ENCODE results near the gene RHBDL2. TPM values are rescaled to one million over a fixed set of nuclear protein-coding genes. Genes with fewer than 3 reads are reported as not detected.
"Not testable (repeated sequence)": the region's sequence is repeated elsewhere in the genome, so short reads cannot be mapped to it uniquely, and the experiment has no call there.

Gene RHBDL2
- polyA plus RNA-seq, 3 donors, result 0.08 TPM; not detected in 2

DNA sequence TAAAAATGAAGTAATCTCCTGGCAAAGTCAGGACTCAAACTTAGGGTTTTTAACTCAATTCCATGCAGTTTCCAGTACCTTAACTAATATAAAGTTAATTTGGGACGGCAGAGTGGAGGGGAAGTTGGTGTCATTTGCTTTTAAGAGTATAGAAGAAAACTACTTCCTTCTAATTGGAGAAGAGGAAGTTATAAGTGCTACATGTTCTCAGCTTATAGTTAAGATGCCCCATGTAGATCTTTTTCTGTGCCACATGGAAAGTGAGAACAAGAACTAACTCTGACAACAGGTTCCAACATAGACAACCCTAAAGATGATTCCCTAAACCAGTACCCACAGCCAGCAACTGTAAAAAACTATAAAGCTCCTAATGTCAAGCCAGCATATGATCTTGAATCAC lies 93.6 kb downstream of the RHBDL2 start:
- no peaks in the 10 kb centered on the region for H3K27me3 ChIP-seq (ENCODE audit: control insufficient read depth in 2 of 2, insufficient read depth in 2 of 2, low read length in 2 of 2)
- WGBS (ENCODE audit: insufficient coverage), result no CpG with 5 or more reads among the region's 1 CpG
- H3K79me2 ChIP-seq (ENCODE audit: insufficient read depth, low read length), result peaks cover 23% of the 10 kb centered on the region
- intact Hi-C loops (cut with micrococcal nuclease), result no loop called here
- H3K4me2 ChIP-seq (replicated peaks; ENCODE audit: extremely low read depth, low read length, poor library complexity, severe bottlenecking), result peak overlapping the region; percentile 34
- peak overlapping the region; percentile 74 to 87 (median 80) for H3K27ac Mint-ChIP-seq
- H3K4me1 ChIP-seq (ENCODE audit: control insufficient read depth in 1 of 2, insufficient read depth in 2 of 2, low read length in 2 of 2), result peaks cover 16 to 19% of the 10 kb centered on the region in 2 donors
- H4K20me1 ChIP-seq (ENCODE audit: insufficient read depth, low read length), result peaks cover 5% of the 10 kb centered on the region
- H2AFZ ChIP-seq (ENCODE audit: insufficient read depth, low read depth, low read length, poor library complexity, severe bottlenecking), result no peak overlapping the region
- H3K9me3 Mint-ChIP-seq, result peaks cover 0 to 4% (median 0%) of the 10 kb centered on the region in 7 donors
- peaks cover 54 to 75% of the 10 kb centered on the region in 2 donors for H3K36me3 Mint-ChIP-seq
- peaks cover 29% of the 10 kb centered on the region for H3K4me1 Mint-ChIP-seq
- peak; percentile 34 to 55 (median 47) for DNase-seq
- H3K4me3 ChIP-seq (replicated peaks in 1 of 3; ENCODE audit: low read depth in 2 of 3, low read length in 3 of 3), result no peak overlapping the region
- peak overlapping the region; percentile 45 to 56 for H3K27ac ChIP-seq (ENCODE audit: low read depth in 1 of 2, low read length in 2 of 2)
- peaks cover 44 to 72% of the 10 kb centered on the region in 2 donors for H3K36me3 ChIP-seq (replicated peaks in 1 of 2; ENCODE audit: control insufficient read depth in 1 of 2, insufficient read depth in 2 of 2, low read length in 2 of 2)
- H3K9me3 ChIP-seq (replicated peaks in 1 of 2; ENCODE audit: control insufficient read depth in 1 of 2, insufficient read depth in 1 of 2, low read length in 2 of 2), result no peaks in the 10 kb centered on the region
- H3K4me3 Mint-ChIP-seq, result peak overlapping the region in 1 of 2 donors; percentile 24
- peak overlapping the region; percentile 4 for H3K9ac ChIP-seq (ENCODE audit: insufficient read depth, low read length, poor library complexity, severe bottlenecking)
- TF ChIP-seq, protein P1, sequence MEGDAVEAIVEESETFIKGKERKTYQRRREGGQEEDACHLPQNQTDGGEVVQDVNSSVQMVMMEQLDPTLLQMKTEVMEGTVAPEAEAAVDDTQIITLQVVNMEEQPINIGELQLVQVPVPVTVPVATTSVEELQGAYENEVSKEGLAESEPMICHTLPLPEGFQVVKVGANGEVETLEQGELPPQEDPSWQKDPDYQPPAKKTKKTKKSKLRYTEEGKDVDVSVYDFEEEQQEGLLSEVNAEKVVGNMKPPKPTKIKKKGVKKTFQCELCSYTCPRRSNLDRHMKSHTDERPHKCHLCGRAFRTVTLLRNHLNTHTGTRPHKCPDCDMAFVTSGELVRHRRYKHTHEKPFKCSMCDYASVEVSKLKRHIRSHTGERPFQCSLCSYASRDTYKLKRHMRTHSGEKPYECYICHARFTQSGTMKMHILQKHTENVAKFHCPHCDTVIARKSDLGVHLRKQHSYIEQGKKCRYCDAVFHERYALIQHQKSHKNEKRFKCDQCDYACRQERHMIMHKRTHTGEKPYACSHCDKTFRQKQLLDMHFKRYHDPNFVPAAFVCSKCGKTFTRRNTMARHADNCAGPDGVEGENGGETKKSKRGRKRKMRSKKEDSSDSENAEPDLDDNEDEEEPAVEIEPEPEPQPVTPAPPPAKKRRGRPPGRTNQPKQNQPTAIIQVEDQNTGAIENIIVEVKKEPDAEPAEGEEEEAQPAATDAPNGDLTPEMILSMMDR (IDR thresholded peaks at IDR 0.05), result no peak
- no peaks in the 10 kb centered on the region for H3K27me3 Mint-ChIP-seq (ENCODE audit: low read depth in 3 of 3)

DNA sequence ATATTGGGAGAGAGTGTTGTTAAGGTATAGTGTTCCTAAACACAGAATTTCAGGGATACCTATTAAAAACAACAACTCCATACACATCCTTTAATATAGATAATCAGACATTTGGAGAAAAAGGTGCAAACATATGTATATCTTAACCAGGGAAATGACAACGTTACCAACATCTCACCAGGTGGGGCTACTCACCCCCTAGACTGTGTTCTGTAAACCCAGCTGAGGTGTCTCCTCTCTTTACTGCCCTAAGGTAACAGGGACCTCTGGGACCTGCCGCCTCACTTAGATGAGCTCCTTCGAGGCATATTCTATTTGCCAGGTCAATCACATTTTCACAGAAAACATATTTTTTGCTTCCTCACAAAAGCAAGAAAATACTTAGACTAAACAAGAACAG lies 95.4 kb downstream of the RHBDL2 start:
- Histone ChIP-seq H3K27me3 (ENCODE audit: control insufficient read depth in 2 of 2, insufficient read depth in 2 of 2, low read length in 2 of 2) (no peaks in the 10 kb centered on the region), H4K20me1 (ENCODE audit: insufficient read depth, low read length) (peaks cover 18% of the 10 kb centered on the region), H3K79me2 (ENCODE audit: insufficient read depth, low read length) (peaks cover 32% of the 10 kb centered on the region), H3K9ac (ENCODE audit: insufficient read depth, low read length, poor library complexity, severe bottlenecking) (no peak overlapping the region), H3K4me3 (replicated peaks in 1 of 3; ENCODE audit: low read depth in 2 of 3, low read length in 3 of 3) (no peak overlapping the region), H3K4me2 (replicated peaks; ENCODE audit: extremely low read depth, low read length, poor library complexity, severe bottlenecking) (no peak overlapping the region), H3K27ac (ENCODE audit: low read depth in 1 of 2, low read length in 2 of 2) (no peak overlapping the region), H3K4me1 (ENCODE audit: control insufficient read depth in 1 of 2, insufficient read depth in 2 of 2, low read length in 2 of 2) (peaks cover 16 to 19% of the 10 kb centered on the region in 2 donors), H3K36me3 (replicated peaks in 1 of 2; ENCODE audit: control insufficient read depth in 1 of 2, insufficient read depth in 2 of 2, low read length in 2 of 2) (peaks cover 39 to 71% of the 10 kb centered on the region in 2 donors), H3K9me3 (replicated peaks in 1 of 2; ENCODE audit: control insufficient read depth in 1 of 2, insufficient read depth in 1 of 2, low read length in 2 of 2) (no peaks in the 10 kb centered on the region), H2AFZ (ENCODE audit: insufficient read depth, low read depth, low read length, poor library complexity, severe bottlenecking) (no peak overlapping the region)
- DNase-seq, result no peak
- Mint-ChIP-seq H3K4me1 (peaks cover 26% of the 10 kb centered on the region), H3K9me3 (peaks cover 0 to 4% (median 0%) of the 10 kb centered on the region in 7 donors), H3K4me3 (no peak overlapping the region), H3K36me3 (peaks cover 52 to 78% of the 10 kb centered on the region in 2 donors), H3K27ac (no peak overlapping the region), H3K27me3 (ENCODE audit: low read depth in 3 of 3) (no peaks in the 10 kb centered on the region)
- TF ChIP-seq, protein P1 (IDR thresholded peaks at IDR 0.05), result no peak
- intact Hi-C loops (cut with micrococcal nuclease), result no loop called here
- WGBS (ENCODE audit: insufficient coverage), result 85% methylated on average over 3 of the region's 3 CpGs

DNA sequence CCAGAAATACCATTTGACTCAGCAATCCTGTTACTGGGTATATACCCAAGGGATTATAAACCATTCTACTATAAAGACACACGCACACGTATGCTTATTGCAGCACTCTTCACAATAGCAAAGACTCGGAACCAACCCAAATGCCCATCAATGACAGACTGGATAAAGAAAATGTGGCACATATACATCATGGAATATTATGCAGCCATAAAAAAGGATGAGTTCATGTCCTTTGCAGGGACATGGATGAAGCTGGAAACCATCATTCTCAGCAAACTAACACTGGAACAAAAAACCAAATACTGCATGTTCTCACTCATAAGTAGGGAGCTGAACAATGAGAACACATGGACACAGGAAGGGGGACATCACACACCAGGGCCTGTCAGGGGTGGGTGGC lies 96.5 kb downstream of the RHBDL2 start:
- H3K4me3 Mint-ChIP-seq; H3K27me3 Mint-ChIP-seq (ENCODE audit: low read depth in 3 of 3); H3K27ac ChIP-seq (ENCODE audit: low read depth in 1 of 2, low read length in 2 of 2); H2AFZ ChIP-seq (ENCODE audit: insufficient read depth, low read depth, low read length, poor library complexity, severe bottlenecking); H3K4me3 ChIP-seq (replicated peaks in 1 of 3; ENCODE audit: low read depth in 2 of 3, low read length in 3 of 3); intact Hi-C loops (cut with micrococcal nuclease); DNase-seq; H3K9me3 ChIP-seq (replicated peaks in 1 of 2; ENCODE audit: control insufficient read depth in 1 of 2, insufficient read depth in 1 of 2, low read length in 2 of 2); H3K27ac Mint-ChIP-seq; H3K4me2 ChIP-seq (replicated peaks; ENCODE audit: extremely low read depth, low read length, poor library complexity, severe bottlenecking); H3K9ac ChIP-seq (ENCODE audit: insufficient read depth, low read length, poor library complexity, severe bottlenecking); H3K27me3 ChIP-seq (ENCODE audit: control insufficient read depth in 2 of 2, insufficient read depth in 2 of 2, low read length in 2 of 2); H3K9me3 Mint-ChIP-seq: not testable (repeated sequence)
- peaks cover 52 to 78% of the 10 kb centered on the region in 2 donors for H3K36me3 Mint-ChIP-seq
- Histone ChIP-seq H3K4me1 (ENCODE audit: control insufficient read depth in 1 of 2, insufficient read depth in 2 of 2, low read length in 2 of 2) (peaks cover 16 to 19% of the 10 kb centered on the region in 2 donors), H3K79me2 (ENCODE audit: insufficient read depth, low read length) (peaks cover 34% of the 10 kb centered on the region), H3K36me3 (replicated peaks in 1 of 2; ENCODE audit: control insufficient read depth in 1 of 2, insufficient read depth in 2 of 2, low read length in 2 of 2) (peaks cover 39 to 74% of the 10 kb centered on the region in 2 donors), H4K20me1 (ENCODE audit: insufficient read depth, low read length) (peaks cover 23% of the 10 kb centered on the region)
- H3K4me1 Mint-ChIP-seq, result peaks cover 28% of the 10 kb centered on the region
- 100% methylated on average over 2 of the region's 3 CpGs for WGBS (ENCODE audit: insufficient coverage)

Data from CD14-positive monocyte (primary cell).